HG02588 (cell line): ENCODE results near the gene COX6B2.
A peak's percentile ranks its signal among the peaks of the same experiment; 100 is the strongest.

ENCODE experiments used
- ATAC-seq: cut with Tn5 transposase; IDR thresholded peaks from one replicate; pipeline ENCODE4 v1.9.1; 2021; ENCODE audit warnings: mild to moderate bottlenecking, moderate library complexity; ENCODE audit not compliant: unreplicated experiment

Gene COX6B2

GRCh38 chr19:55315956-55316525 lies 38.5 kb downstream of the COX6B2 start:
- no peak for ATAC-seq

DNA sequence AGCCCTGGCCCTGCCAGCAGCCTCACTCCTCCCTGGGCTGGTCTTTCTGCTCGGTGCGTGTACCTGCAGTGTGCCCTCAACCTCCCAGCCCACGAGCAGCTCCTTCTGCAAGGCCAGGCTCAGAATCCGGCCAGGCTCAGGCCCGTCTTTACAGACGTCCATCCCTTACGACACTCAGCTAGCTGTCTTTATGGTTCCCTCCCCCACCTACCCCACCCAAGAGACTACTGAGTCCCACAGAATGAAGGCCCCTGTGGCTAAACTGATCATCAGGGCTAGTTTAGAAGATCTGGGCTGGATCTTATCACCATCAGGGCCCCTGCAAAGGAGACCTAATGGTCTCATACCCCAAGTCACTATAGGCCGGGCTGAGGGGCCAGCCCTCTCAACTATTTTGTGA lies 40.1 kb downstream of the COX6B2 start:
- no peak for ATAC-seq

DNA sequence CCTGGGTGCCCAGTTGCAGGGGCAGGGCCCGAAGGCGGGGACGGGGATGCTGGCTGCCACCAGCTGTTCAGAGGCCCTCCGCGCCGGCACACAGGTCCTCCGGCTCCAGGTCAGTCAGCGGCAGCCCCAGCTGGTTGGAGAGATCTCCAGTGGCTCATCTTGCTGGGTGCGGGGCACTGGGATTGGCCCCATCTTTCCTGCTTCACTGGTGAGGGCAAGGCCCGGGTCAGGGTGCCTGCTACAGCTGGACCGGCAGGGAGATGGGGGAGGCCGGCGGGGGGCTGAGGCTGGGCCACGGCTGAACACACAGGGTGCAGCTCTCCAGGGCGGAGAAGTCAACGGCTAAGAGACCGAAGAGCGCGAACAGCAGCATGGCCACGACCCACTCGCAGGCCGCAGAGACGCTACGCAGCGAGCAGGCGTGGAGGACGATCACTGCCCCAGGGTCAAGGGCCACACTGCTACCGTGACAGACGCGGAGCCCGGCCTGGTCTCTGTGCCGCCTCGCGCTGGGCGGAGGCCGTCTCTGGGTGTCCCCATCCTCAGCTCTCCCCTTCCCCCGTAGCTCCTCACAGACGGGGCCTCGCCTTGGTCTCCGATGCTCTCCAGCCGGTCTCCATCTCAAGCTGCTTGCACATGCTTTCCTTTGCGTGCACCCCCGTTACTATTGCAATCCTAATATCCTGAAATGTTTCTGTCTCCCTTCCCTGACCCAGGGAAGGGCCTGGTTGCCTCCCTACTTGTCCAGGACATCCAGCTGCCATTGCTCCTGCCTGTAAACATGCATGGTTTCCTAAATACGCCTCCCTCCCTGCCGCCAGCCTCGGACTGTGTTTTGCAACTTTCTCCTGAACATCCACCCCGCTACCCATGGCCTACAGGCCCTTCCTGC lies 41.7 kb downstream of the COX6B2 start:
- no peak for ATAC-seq

- no peak for ATAC-seq
Observed at GRCh38 chr19:55311797-55312196, 42.7 kb downstream of the COX6B2 start.

- no peak for ATAC-seq
Observed at GRCh38 chr19:55311397-55311796, 43.1 kb downstream of the COX6B2 start.

DNA sequence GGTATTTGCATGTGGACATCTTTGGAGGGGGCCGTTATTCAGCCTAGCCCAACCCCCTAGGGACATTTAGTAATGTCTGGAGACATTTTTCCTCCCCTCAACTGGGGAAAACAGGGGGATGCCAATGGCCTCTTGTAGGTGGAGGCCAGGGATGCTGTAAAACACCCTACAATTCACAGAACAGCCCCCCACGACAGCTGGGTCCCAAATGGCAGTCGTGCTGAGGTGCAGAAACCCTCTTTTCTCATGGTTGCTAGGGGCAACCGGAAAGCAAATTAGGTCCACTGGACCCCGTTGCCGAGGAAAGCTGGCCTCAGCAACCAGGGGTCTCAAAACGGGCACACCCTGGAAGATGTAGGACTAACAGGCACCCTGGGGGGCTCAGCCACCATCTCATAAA lies 44.0 kb downstream of the COX6B2 start:
- ATAC-seq = no peak

DNA sequence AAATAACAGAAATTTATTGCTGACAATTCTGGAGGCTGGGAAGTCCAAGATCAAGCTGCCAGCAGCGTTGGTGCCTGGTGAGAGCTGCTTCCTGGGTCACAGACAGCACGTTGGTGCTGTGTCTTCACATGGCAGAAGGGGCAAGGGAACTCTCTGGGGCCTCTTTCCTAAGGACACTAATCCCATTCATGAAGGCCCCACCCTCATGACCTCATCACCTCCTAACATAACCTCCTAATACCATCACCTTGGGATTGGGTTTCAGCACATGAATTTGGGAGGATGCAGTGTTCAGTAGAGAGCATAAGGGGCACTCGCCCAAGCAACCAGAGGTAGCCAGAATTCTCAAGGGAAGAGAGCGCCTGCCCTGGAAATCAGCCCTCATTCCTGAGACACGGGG lies 45.1 kb downstream of the COX6B2 start:
- no peak for ATAC-seq

DNA sequence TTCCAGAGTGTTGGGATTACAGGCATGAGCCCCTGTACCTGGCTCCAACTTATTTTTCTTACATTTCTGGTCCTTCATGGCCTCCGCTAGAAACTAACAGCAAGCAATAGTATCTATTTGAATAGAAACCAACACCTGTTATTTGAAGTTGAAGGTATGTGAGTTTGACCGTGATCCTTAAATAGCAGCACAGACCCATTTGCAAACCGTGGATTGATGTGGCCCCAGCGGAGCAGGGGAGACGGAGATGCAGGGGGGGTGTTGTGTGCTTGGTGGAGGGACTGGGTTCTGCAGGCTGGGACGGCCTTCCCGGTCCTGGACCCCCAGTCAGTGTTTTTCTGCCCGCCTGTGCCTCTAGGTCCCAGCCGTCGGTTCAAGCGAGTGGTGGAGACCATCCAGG lies 46.2 kb downstream of the COX6B2 start:
- ATAC-seq = no peak

DNA sequence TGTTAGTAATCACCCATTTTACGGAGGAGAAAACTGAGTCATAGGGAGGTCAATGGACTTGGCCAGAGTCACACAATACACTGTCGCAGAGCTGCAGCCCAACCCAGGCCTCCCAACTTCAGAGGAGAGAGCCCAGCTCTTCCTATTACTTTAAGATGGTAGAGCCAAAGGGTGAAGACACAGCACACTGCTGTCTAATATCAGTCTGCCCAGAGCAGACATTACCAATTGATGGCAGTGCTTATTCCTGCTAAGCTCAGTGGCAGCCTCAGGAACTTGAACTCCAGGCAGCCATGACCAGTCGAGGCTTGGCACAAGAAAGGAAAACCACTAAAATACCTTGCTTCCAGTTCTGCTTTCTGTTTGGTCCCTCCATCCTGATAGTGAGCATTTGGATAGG lies 47.8 kb downstream of the COX6B2 start:
- ATAC-seq = no peak

DNA sequence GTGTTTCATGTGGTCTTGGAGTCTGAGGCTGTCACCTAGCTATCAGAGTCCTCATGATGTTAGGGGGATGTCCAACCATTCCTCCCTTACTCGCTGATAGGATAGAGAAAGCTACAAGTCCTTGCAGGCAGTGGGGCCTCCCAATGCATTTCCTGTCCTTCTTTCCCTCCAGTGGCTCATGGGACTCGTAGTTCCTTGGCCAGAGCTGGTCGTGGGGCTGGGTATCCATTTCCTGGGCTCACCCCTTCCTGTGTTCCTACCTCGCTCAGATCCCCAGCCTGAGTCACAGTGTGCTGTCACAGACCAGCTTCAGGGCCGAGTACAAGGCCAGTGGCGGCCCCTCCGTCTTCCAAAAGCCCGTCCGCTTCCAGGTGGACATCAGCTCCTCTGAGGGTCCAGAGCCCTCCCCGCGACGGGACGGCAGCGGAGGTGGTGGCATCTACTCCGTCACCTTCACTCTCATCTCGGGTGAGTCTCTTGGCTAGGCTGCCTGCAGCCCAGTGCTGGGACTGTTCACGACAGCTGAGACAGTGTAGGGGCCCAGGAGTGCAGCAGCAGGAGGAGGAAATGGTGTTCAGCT lies 48.4 kb downstream of the COX6B2 start:
- no peak for ATAC-seq

GRCh38 chr19:55305491-55305890 lies 49.0 kb downstream of the COX6B2 start:
- no peak for ATAC-seq

DNA sequence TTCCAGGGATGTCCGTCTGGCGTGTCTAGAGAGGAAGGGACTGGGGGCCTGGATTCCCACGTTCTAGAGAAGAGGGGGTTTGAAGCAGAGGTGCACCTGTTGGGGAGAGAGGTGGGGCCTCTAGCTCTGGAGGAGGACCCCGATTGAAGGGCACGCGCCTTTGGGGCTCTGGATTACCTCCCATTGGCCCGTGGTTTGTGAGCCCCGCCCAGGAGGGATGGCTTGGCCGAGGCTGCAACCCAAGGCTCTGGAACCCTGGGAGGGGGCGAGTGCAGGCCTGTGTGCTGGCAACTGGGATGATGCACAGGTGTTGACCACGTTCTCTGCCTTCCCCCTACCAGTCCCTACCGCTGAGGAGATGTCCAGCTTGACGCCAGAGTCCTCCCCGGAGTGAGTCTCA lies 49.5 kb downstream of the COX6B2 start:
- ATAC-seq = no peak

DNA sequence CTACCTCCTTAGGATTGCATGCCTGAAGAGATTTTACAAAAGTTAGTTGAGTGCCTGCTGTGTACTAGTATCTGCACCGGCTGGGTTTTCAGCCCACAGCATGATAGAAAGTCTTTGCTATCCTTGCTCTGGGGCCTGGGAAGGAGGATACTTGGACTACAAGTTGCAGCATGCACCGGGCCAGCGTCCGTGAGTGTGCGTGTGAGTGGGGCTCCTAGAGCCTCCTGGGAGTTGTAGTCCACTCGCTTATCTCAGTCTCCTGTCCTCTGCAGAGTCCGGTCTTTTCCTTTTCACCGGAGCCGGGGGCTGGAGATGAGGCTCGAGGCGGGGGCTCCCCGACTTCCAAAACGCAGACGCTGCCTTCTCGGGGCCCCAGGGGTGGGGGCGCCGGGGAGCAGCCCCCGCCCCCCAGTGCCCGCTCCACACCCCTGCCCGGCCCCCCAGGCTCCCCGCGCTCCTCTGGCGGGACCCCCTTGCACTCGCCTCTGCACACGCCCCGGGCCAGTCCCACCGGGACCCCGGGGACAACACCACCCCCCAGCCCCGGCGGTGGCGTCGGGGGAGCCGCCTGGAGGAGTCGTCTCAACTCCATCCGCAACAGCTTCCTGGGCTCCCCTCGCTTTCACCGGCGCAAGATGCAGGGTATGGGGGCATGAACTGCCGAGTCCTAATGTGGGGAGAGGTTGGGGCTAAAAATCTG lies 50.1 kb downstream of the COX6B2 start:
- ATAC-seq = no peak

GRCh38 chr19:55303477-55303876 lies 51.0 kb downstream of the COX6B2 start:
- no peak for ATAC-seq

GRCh38 chr19:55302318-55302703 lies 52.2 kb downstream of the COX6B2 start:
- ATAC-seq = no peak

GRCh38 chr19:55301459-55302317 lies 52.8 kb downstream of the COX6B2 start:
- ATAC-seq = peak; percentile 41

GRCh38 chr19:55300886-55301458 lies 53.5 kb downstream of the COX6B2 start:
- no peak for ATAC-seq

GRCh38 chr19:55299991-55300390 lies 54.5 kb downstream of the COX6B2 start:
- ATAC-seq = no peak
